Left lung (tissue), 10 donors: ENCODE data around the gene POLR1E. TPM values are rescaled to one million over a fixed set of nuclear protein-coding genes. Genes with fewer than 3 reads are reported as not detected.
A peak's percentile ranks its signal among the peaks of the same experiment; 100 is the strongest.
"Not testable (repeated sequence)": the region's sequence is repeated elsewhere in the genome, so short reads cannot be mapped to it uniquely, and the experiment has no call there.

Experiments used
- ATAC-seq: fragments of 200-7000 bp; cut with Tn5 transposase; one replicate; pipeline ENCODE4 v1.9.1; 2020; ENCODE audit warnings: moderate library complexity
- DNase-seq, 4 donors: peaks; one replicate each; pipeline ENCODE4 v3.0.0-alpha.2; 2013 to 2020
- H3K27ac ChIP-seq, 2 donors: fragments of 200-600 bp; sonication (generic) in 1 of 2; one replicate each; pipeline versions ENCODE4 v1.5.0 to v1.8.0; 2020 to 2021
- H3K27me3 ChIP-seq, 2 donors: fragments of 200-600 bp; sonication (generic) in 1 of 2; one replicate each; pipeline versions ENCODE4 v1.5.0 to v1.8.0; 2020 to 2021
- H3K36me3 ChIP-seq, 2 donors: fragments of 200-600 bp; sonication (generic) in 1 of 2; one replicate each; pipeline versions ENCODE4 v1.5.0 to v1.8.0; 2020 to 2021
- H3K4me1 ChIP-seq, 2 donors: fragments of 200-600 bp; one replicate each; pipeline ENCODE4 v1.8.0; 2021
- H3K4me3 ChIP-seq, 2 donors: fragments of 200-600 bp; sonication (generic) in 1 of 2; one replicate each; pipeline versions ENCODE4 v1.5.0 to v1.8.0; 2020 to 2021; ENCODE audit warnings: mild to moderate bottlenecking in 1 of 2
- H3K9me3 ChIP-seq, 2 donors: fragments of 200-600 bp; sonication (generic) in 1 of 2; one replicate each; pipeline versions ENCODE4 v1.5.0 to v1.8.0; 2020 to 2021
- intact Hi-C, 2 donors: fragments of 100-400 bp; cut with DNase I; formaldehyde crosslinking; loops; one replicate each; pipeline versions ENCODE4 v1.11.2 to v1.14.2; 2022
- polyA plus RNA-seq, 6 donors: library from polyadenylated mRNA; unstranded; fragments of 120-200 nt; gene quantifications; one replicate each; pipeline ENCODE4 v1.2.1, GENCODE V29; 2013; ENCODE audit not compliant: insufficient read length in 6 of 6
- total RNA-seq, 2 donors: library from RNA; stranded (reverse); fragmentation: NEBNext Ultra II Directional; extraction: Animal tissue kit (Norgen Biotek cat#: 25700); gene quantifications; one replicate each; pipeline ENCODE4 v1.2.1, GENCODE V29; 2021
- TF ChIP-seq, protein P1 (sequence below), 2 donors: fragments of 200-600 bp; sonication (generic) in 1 of 2; IDR thresholded peaks; one replicate each; pipeline versions ENCODE4 v1.5.0 to v1.8.0; 2021; ENCODE audit warnings: antibody characterized with exemption in 2 of 2
- donor health status: DM: no; HTN: yes; CAD: no.
- donor health status: DM: no; HTN: no; CAD: no.

Gene POLR1E
- total and polyA plus RNA-seq, 8 donors: 14.3 to 31.1 (median 28.3) TPM

DNA sequence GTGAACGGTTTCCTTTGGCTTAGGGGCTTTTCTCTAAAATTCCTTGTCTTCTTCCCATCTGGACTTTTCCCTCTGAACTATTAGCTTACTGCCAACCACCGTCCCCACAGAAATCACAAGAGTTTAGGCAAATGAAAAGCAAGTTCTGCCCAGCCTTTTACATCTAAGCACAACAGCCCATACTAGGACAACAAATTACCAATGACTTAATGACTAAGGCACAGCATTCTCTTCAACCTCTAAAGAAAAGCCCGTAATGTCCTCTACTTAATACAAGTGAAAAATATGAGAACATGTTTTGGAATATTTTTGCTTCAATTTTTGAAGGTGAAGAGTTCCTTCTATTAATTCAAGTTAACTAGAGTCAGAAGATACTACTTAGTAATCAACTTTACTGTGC lies 21.7 kb upstream of the POLR1E start:
- Histone ChIP-seq H3K36me3 (no peaks in the 10 kb centered on the region), H3K27me3 (no peaks in the 10 kb centered on the region), H3K4me3 (peak overlapping the region; percentile 79 to 81), H3K4me1 (peaks cover 15 to 35% of the 10 kb centered on the region in 2 donors), H3K27ac (peak overlapping the region; percentile 92 to 97), H3K9me3 (no peaks in the 10 kb centered on the region)
- TF ChIP-seq, protein P1, sequence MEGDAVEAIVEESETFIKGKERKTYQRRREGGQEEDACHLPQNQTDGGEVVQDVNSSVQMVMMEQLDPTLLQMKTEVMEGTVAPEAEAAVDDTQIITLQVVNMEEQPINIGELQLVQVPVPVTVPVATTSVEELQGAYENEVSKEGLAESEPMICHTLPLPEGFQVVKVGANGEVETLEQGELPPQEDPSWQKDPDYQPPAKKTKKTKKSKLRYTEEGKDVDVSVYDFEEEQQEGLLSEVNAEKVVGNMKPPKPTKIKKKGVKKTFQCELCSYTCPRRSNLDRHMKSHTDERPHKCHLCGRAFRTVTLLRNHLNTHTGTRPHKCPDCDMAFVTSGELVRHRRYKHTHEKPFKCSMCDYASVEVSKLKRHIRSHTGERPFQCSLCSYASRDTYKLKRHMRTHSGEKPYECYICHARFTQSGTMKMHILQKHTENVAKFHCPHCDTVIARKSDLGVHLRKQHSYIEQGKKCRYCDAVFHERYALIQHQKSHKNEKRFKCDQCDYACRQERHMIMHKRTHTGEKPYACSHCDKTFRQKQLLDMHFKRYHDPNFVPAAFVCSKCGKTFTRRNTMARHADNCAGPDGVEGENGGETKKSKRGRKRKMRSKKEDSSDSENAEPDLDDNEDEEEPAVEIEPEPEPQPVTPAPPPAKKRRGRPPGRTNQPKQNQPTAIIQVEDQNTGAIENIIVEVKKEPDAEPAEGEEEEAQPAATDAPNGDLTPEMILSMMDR (IDR thresholded peaks at IDR 0.05): no peak
- DNase-seq (no peak), ATAC-seq (no peak)
- intact Hi-C loops: no loop called here

DNA sequence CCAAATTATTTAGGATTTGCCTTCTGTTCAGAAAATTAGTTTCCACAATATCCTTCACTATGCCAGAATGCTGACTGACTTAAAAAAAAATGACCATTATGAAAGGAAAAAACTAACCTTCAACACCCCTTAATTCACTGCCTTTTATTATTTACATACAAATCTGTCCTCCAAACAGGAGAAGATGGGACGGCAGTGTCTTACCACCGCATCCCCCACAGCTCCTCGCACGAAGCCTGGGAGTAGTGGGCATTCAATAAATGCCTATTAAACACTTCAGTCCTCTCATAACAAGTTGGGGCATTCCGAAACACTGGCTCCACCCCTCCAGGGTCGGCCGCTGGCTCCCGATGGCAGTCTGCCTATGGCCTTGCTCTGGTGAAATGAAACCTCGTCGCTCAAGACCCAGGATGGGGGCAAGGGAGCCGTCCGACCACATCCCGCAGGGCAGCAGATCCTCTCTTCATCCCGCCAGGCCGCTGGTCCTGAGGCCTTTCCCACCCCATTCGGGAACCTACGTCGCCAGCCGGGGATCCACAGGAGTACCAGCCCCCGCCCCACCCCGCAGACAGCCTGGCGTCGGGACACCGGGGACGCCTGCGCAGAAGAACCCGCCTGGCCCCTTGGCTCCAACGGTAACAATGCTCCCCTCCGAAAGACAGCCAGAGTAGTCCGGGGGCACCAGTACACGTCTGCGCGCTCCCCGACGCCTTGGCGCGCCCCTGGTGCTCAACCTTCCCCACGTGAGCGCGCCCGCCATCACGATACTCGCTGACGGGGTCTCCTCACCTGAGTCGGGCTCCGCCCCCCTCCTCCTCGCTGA lies 21.1 kb upstream of the POLR1E start:
- H3K27me3 ChIP-seq: no peaks in the 10 kb centered on the region
- H3K27ac ChIP-seq: peak overlapping the region; percentile 92 to 97
- ATAC-seq (peak; percentile 66), DNase-seq (peak; percentile 72 to 92 (median 80))
- intact Hi-C loops: no loop called here
- no peaks in the 10 kb centered on the region for H3K9me3 ChIP-seq
- no peaks in the 10 kb centered on the region for H3K36me3 ChIP-seq
- peak overlapping the region; percentile 79 to 81 for H3K4me3 ChIP-seq
- H3K4me1 ChIP-seq: peaks cover 15 to 35% of the 10 kb centered on the region in 2 donors
- TF ChIP-seq, protein P1 (IDR thresholded peaks at IDR 0.05): no peak

DNA sequence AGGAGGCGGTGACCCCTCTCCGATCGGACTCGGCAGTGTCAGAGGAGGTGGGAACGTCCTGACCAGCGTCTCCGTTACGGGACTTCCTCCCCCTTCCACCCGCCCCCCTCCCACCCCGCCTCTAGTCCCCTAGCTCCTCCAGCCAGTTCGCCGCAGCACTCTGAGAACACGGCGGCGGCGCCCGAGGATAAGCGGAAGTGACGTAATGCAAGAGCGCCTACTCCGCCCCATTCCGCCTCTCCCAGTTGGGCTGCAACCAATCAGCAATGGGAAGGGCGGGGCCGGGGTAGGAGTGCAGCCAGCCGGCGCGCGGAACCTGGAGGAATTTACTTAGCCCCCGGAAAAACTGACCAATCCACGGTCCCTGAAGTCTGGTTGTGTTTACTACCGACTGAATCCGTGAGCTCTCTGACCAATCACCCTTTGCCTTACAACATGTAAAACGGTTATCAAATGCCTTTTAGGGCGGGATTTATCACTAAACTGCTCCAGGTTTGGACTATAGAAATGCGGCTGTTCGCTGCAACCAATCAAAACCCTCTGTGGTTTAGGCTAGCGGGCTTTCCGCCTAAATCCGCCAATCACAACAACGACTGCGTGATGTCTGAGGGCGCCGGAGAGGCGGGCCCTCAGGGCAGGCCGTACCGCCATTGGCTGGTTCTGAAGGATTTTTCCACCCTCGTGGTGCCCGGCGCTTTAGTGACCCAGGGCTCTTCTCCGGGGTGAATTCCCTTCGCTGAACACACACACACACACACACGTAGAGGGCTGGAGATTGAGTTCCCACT lies 20.3 kb upstream of the POLR1E start, which contains the start of gene ZBTB5:
Gene ZBTB5, minus strand, starts transcription at position 202 of the 788 bp plus-strand sequence. CDS start 22,899 bp downstream, outside the sequence.
- TF ChIP-seq, protein P1 (IDR thresholded peaks at IDR 0.05): no peak
- ATAC-seq: peak; percentile 87
- Histone ChIP-seq H3K27me3 (no peaks in the 10 kb centered on the region), H3K4me3 (peak within 1 kb of the TSS; percentile 79 to 81), H3K36me3 (no peaks in the 10 kb centered on the region), H3K27ac (peak within 1 kb of the TSS; percentile 92 to 97), H3K9me3 (no peaks in the 10 kb centered on the region), H3K4me1 (peaks cover 15 to 35% of the 10 kb centered on the region in 2 donors)
- peak; percentile 98 to 99 (median 98) for DNase-seq
- intact Hi-C loops: no loop called here

DNA sequence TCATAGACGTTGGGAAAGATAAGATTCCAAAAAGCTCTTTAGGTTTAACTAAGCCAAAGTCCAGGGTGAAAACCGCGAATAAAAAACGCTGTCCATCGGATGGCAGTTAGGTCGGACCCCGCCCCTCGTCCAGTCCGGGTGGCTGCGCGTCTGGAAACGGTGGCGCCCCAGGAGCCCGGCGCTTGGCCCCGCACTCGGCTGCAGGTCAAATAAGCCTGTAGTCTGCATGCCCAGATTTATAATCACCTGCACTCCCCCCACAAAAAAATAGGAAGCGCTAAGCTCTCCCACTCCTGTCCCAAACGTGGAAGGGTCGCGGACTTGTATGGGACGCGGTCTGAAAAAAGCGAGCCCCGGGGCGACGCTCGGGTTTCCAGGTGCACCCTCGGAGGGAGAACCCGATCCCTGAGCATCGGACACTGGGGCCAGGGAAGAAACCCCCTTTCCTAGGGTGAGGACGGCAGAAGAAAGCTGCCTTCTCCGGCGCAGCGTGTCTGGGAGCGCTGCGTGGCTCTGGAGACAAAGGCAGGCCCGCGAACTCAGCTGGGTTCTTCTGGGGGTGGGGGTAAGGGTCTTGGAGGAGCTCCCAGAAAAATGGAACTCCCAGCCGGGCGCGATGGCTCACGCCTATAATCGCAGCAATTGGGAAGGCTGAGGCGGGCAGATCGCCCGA lies 19.6 kb upstream of the POLR1E start:
- Histone ChIP-seq H3K4me3 (peak overlapping the region; percentile 79 to 81), H3K4me1 (peaks cover 15 to 35% of the 10 kb centered on the region in 2 donors), H3K36me3 (no peaks in the 10 kb centered on the region), H3K27me3 (no peaks in the 10 kb centered on the region), H3K9me3 (no peaks in the 10 kb centered on the region), H3K27ac (peak overlapping the region; percentile 92 to 97)
- ATAC-seq: peak; percentile 32
- TF ChIP-seq, protein P1 (IDR thresholded peaks at IDR 0.05): no peak
- intact Hi-C loops: no loop called here
- peak; percentile 61 to 89 (median 72) for DNase-seq

DNA sequence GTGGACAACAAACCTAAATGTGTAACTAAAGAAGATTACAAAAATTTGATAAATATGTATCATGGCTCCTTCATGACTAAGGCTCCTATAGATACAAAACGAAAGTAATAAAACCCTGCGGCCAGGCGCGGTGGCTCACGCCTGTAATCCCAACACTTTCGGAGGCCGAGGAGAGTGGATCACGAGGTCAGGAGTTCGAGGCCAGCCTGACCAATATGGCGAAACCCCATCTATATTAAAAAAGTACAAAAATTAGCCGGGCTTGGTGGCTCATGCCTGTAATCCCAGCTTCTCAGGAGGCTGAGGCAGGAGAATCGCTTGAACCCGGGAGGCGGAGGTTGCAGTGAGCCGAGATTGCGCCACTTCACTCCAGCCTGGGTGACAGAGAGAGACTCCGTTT lies 18.2 kb upstream of the POLR1E start:
- H3K9me3 ChIP-seq, DNase-seq, intact Hi-C loops, H3K27ac ChIP-seq, H3K36me3 ChIP-seq, ATAC-seq, H3K27me3 ChIP-seq, H3K4me3 ChIP-seq: not testable (repeated sequence)
- H3K4me1 ChIP-seq: peaks cover 15 to 29% of the 10 kb centered on the region in 2 donors
